SU-DHL-6 (cell line): ENCODE results near the gene BFSP1.

Experiments
- H2AFZ ChIP-seq: fragments of 200-600 bp; sonication (generic); 2 replicates; pipeline ENCODE4 v1.6.1; 2014; ENCODE audit warnings: low read depth, mild to moderate bottlenecking, moderate library complexity, mixed read lengths, antibody characterized with exemption, low read length; ENCODE audit not compliant: severe bottlenecking
- H3F3A ChIP-seq: fragments of 200-600 bp; shearing (Covaris generic); 2 replicates; pipeline ENCODE4 v1.6.0; 2016; ENCODE audit warnings: antibody characterized with exemption, mild to moderate bottlenecking; ENCODE audit not compliant: insufficient read depth
- H3K27ac ChIP-seq: fragments of 200-600 bp; sonication (generic); 2 replicates; pipeline ENCODE4 v1.5.1; 2016; ENCODE audit warnings: low read depth, mild to moderate bottlenecking, low read length, moderate library complexity, mixed read lengths
- H3K27me3 ChIP-seq: fragments of 200-600 bp; sonication (generic), shearing (Covaris generic); 2 replicates; pipeline ENCODE4 v1.6.0; 2014; ENCODE audit warnings: mild to moderate bottlenecking, low read length
- H3K36me3 ChIP-seq: fragments of 200-600 bp; sonication (generic); 2 replicates; pipeline ENCODE4 v1.6.1; 2014; ENCODE audit warnings: mild to moderate bottlenecking, low read length, mixed read lengths
- H3K4me2 ChIP-seq: fragments of 300-600, 200-600 bp; shearing (Covaris generic), sonication (generic); 2 replicates; pipeline ENCODE4 v1.6.0; 2014; ENCODE audit warnings: low read length, low read depth, mild to moderate bottlenecking; ENCODE audit not compliant: poor library complexity, severe bottlenecking
- H3K4me3 ChIP-seq: fragments of 200-600 bp; sonication (generic); 2 replicates; pipeline ENCODE4 v1.5.1; 2014; ENCODE audit warnings: antibody characterized with exemption, low read length, mild to moderate bottlenecking, mixed read lengths; ENCODE audit not compliant: insufficient read depth, poor library complexity, severe bottlenecking
- H3K79me2 ChIP-seq: fragments of 200-600 bp; sonication (generic); 2 replicates; pipeline ENCODE4 v1.6.1; 2014; ENCODE audit warnings: mild to moderate bottlenecking, low read length, moderate library complexity; ENCODE audit not compliant: insufficient read depth
- H3K9ac ChIP-seq: fragments of 200-600 bp; sonication (generic); 2 replicates; pipeline ENCODE4 v1.7.0; 2014; ENCODE audit warnings: mild to moderate bottlenecking, low read length
- H3K9me2 ChIP-seq: fragments of 200-600 bp; sonication (generic); replicated peaks from 2 replicates; pipeline ENCODE4 v1.6.1; 2014; ENCODE audit warnings: low read length; ENCODE audit not compliant: insufficient read depth
- H3K9me3 ChIP-seq: fragments of 200-600 bp; sonication (generic); 2 replicates; pipeline ENCODE4 v1.6.1; 2014; ENCODE audit warnings: low read length, mixed read lengths; ENCODE audit not compliant: insufficient read depth
- H4K20me1 ChIP-seq: fragments of 200-600 bp; sonication (generic); 2 replicates; pipeline ENCODE4 v1.6.1; 2014; ENCODE audit warnings: low read depth, mild to moderate bottlenecking, antibody characterized with exemption, low read length, moderate library complexity, mixed read lengths
- EZH2phosphoT487 ChIP-seq: fragments of 200-600 bp; sonication (generic), shearing (Covaris generic); conservative IDR thresholded peaks from 2 replicates; pipeline ENCODE4 v1.6.1; 2018; ENCODE audit warnings: mild to moderate bottlenecking, antibody characterized with exemption, low read length, moderate library complexity, mixed read lengths
- TF ChIP-seq, protein P1 (sequence below): fragments of 200-600 bp; sonication (generic); IDR thresholded peaks from one replicate; pipeline ENCODE4 v1.5.1; 2017; ENCODE audit warnings: antibody characterized with exemption, mild to moderate bottlenecking, low read length, moderate library complexity; ENCODE audit not compliant: insufficient read depth, poor library complexity, severe bottlenecking

Gene BFSP1

DNA sequence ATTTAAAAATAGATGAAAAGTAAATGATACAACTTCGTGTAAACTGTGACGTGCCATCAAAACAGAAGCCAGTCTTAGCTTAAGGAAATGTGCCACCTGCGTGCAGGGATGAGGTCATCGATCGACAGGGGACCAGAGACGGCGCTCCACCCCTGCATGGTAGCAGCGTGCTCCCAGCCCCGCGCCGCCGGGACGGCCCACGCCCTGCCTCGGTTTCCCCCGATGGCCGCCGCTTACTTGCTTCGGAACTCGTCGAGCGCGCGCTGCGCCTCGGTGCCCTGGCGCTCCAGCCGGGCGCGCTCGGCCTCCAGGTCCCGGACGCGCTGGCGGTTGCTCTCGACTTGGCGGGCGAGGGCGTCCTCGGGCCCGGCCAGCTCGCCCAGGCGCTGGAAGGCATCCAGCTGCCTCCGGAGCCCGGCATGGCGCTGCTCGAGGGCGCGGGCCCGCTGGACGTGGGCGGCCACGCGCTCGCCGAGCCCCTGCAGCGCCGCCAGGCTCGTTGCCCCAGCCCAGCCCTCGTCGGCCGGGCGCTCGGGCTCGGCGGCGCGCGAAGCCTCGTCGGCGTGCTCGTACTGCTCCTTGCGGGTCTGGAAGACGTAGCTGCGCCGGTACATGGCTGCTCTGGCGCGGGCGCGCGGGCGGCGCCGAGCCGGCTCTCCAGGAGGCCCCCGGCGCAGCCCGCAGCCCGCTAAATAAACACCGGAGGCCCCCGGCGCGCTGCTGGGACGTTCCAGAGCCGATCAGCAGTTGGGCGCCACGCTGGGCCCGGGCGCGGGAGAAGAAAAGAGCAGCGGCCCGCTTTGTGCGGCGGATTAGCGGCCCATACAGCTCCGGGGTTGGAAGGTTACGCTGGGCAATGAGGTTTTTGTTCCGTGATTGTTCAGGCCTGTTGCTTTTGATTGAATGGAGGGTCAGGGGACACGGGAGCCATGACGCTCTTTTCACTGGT lies at the start of gene BFSP1:
TSS of gene BFSP1 (minus strand) at position 664 of the 949 bp plus-strand sequence. CDS start at position 614, 50 bp downstream.
- H3K9me3 ChIP-seq = no peaks in the 10 kb centered on the region
- no peak within 1 kb of the TSS for H3K27ac ChIP-seq
- H3K79me2 ChIP-seq = no peaks in the 10 kb centered on the region
- H2AFZ ChIP-seq = no peak within 1 kb of the TSS
- no peaks in the 10 kb centered on the region for H3K36me3 ChIP-seq
- H4K20me1 ChIP-seq = no peaks in the 10 kb centered on the region
- no peak within 1 kb of the TSS for H3K9ac ChIP-seq
- no peaks in the 10 kb centered on the region for H3K27me3 ChIP-seq
- H3F3A ChIP-seq = no peaks in the 10 kb centered on the region
- no peak within 1 kb of the TSS for H3K4me2 ChIP-seq
- TF ChIP-seq, protein P1, sequence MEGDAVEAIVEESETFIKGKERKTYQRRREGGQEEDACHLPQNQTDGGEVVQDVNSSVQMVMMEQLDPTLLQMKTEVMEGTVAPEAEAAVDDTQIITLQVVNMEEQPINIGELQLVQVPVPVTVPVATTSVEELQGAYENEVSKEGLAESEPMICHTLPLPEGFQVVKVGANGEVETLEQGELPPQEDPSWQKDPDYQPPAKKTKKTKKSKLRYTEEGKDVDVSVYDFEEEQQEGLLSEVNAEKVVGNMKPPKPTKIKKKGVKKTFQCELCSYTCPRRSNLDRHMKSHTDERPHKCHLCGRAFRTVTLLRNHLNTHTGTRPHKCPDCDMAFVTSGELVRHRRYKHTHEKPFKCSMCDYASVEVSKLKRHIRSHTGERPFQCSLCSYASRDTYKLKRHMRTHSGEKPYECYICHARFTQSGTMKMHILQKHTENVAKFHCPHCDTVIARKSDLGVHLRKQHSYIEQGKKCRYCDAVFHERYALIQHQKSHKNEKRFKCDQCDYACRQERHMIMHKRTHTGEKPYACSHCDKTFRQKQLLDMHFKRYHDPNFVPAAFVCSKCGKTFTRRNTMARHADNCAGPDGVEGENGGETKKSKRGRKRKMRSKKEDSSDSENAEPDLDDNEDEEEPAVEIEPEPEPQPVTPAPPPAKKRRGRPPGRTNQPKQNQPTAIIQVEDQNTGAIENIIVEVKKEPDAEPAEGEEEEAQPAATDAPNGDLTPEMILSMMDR = no peak
- TF ChIP-seq EZH2phosphoT487 = no peak
- no peak within 1 kb of the TSS for H3K4me3 ChIP-seq
- no peaks in the 10 kb centered on the region for H3K9me2 ChIP-seq

DNA sequence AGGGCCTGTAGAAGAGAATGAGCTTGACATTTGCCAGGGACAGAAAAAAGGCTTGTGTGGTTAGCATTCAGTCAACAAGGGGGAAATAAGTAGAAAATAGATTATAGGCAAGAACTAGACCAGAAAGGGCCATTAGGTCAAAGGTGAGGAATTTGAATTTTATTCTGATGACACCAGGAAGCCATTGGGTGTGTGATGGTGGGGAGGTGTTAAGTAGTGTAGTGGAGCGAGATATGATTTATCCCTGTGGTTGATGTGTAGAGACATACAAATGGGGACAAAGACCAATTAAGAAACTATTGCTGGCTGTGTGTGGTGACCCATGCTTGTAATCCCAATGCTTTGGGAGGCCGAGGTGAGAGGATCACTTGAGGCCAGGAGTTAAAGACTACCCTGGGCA lies 49.7 kb upstream of the BFSP1 start:
- TF ChIP-seq, protein P1 = no peak
- no peak for TF ChIP-seq EZH2phosphoT487
- no peaks in the 10 kb centered on the region for H3K79me2 ChIP-seq

DNA sequence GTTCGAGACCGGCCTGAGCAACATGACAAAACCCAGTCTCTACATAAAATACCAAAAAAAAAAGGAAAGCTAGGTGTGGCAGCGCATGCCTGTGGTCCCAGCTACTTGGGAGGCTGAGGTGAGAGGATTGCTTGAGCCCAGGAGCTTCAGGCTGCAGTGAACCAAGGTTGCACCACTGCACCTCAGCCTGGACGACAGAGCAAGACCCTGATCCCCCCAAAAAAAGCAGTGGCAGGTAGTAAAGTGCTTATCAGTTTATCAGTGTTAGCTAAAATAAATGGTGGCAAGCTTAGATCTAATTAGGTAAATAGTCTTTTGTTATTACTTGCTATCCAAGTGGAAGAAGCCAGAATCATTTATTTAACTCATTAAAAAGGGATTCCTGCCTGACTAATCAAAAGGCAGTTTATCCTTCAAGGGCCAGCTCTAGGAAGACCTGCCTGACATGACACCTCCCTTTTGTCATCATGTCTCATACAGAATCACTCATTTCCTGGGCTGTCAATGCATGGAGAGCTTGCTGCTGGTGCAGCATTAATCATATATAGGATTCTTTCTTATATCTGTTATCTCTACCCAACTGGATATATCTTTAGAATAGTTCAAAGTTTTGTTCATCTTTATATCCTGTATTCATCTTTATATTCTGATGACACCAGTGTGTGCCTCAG lies 48.3 kb upstream of the BFSP1 start:
- Histone ChIP-seq H3K9ac (no peak overlapping the region), H3K27ac (no peak overlapping the region)

More for the DNA sequence above, 49.7 kb upstream of the BFSP1 start:
- H3K9me2 ChIP-seq = no peaks in the 10 kb centered on the region
- H3K27ac ChIP-seq = no peak overlapping the region
- H3K27me3 ChIP-seq = no peaks in the 10 kb centered on the region
- no peaks in the 10 kb centered on the region for H3F3A ChIP-seq
- no peak overlapping the region for H3K4me2 ChIP-seq
- no peaks in the 10 kb centered on the region for H4K20me1 ChIP-seq
- H3K9ac ChIP-seq = no peak overlapping the region
- H3K36me3 ChIP-seq = no peaks in the 10 kb centered on the region
- H3K4me3 ChIP-seq = no peak overlapping the region
- H2AFZ ChIP-seq = no peak overlapping the region
- no peaks in the 10 kb centered on the region for H3K9me3 ChIP-seq

More for the DNA sequence above, 48.3 kb upstream of the BFSP1 start:
- no peaks in the 10 kb centered on the region for H3K27me3 ChIP-seq
- no peaks in the 10 kb centered on the region for H3K36me3 ChIP-seq
- no peaks in the 10 kb centered on the region for H3K9me2 ChIP-seq
- TF ChIP-seq EZH2phosphoT487 = no peak
- TF ChIP-seq, protein P1 = no peak
- H2AFZ ChIP-seq = no peak overlapping the region
- H4K20me1 ChIP-seq = no peaks in the 10 kb centered on the region
- H3K79me2 ChIP-seq = no peaks in the 10 kb centered on the region
- H3K9me3 ChIP-seq = no peaks in the 10 kb centered on the region
- H3K4me3 ChIP-seq = no peak overlapping the region
- no peak overlapping the region for H3K4me2 ChIP-seq
- no peaks in the 10 kb centered on the region for H3F3A ChIP-seq
